Chondrocyte (in vitro differentiated cells): Measurements from ENCODE around the gene FGF5. TPM values are rescaled to one million over a fixed set of nuclear protein-coding genes. Genes with fewer than 3 reads are reported as not detected.
A peak's percentile ranks its signal among the peaks of the same experiment; 100 is the strongest.
"Not testable (repeated sequence)": the region's sequence is repeated elsewhere in the genome, so short reads cannot be mapped to it uniquely, and the experiment has no call there.

Experiments used
- DNase-seq: peaks from one replicate; pipeline ENCODE4 v3.0.0; 2021; ENCODE audit warnings: mixed read lengths, low spot score
- H3K27ac Mint-ChIP-seq: one replicate; pipeline ENCODE4 v1.8.0; 2021; ENCODE audit warnings: mild to moderate bottlenecking, moderate library complexity, mixed read lengths; ENCODE audit not compliant: unreplicated experiment
- H3K27me3 Mint-ChIP-seq: 2 replicates; pipeline ENCODE4 v1.8.0; 2021; ENCODE audit warnings: low read depth, mixed read lengths
- H3K36me3 Mint-ChIP-seq: 2 replicates; pipeline ENCODE4 v1.8.0; 2021; ENCODE audit warnings: low read depth, mixed read lengths
- H3K4me1 Mint-ChIP-seq: 2 replicates; pipeline ENCODE4 v1.8.0; 2021; ENCODE audit warnings: low read depth, mild to moderate bottlenecking, mixed read lengths
- H3K4me3 Mint-ChIP-seq: one replicate; pipeline ENCODE4 v1.8.0; 2021; ENCODE audit warnings: mild to moderate bottlenecking, moderate library complexity, mixed read lengths; ENCODE audit not compliant: unreplicated experiment
- H3K9me3 Mint-ChIP-seq: 2 replicates; pipeline ENCODE4 v1.8.0; 2021; ENCODE audit warnings: low read depth, mixed read lengths
- CTCF ChIP-seq: fragments of 200-600 bp; sonication (generic); IDR thresholded peaks from 2 replicates; pipeline ENCODE4 v1.5.0; 2021; ENCODE audit warnings: antibody characterized with exemption, mild to moderate bottlenecking, moderate library complexity
- total RNA-seq: library from RNA; stranded (reverse); gene quantifications from 3 replicates; pipeline ENCODE4 v1.2.1, GENCODE V29; 2021

The FGF5 gene
- total RNA-seq, 1 donor from 2014 or later = 4.5 TPM

GRCh38 chr4:80240976-80241375 is 25.5 kb upstream of the FGF5 start:
- no peaks in the 10 kb centered on the region for H3K9me3 Mint-ChIP-seq
- H3K4me1 Mint-ChIP-seq = peaks cover 15% of the 10 kb centered on the region
- H3K27me3 Mint-ChIP-seq = peaks cover 1% of the 10 kb centered on the region
- DNase-seq = no peak
- no peak overlapping the region for H3K4me3 Mint-ChIP-seq
- H3K27ac Mint-ChIP-seq = no peak overlapping the region
- no peak for TF ChIP-seq CTCF
- no peaks in the 10 kb centered on the region for H3K36me3 Mint-ChIP-seq

GRCh38 chr4:80243274-80244018 is 23.0 kb upstream of the FGF5 start:
- Mint-ChIP-seq H3K36me3 (no peaks in the 10 kb centered on the region), H3K4me3 (no peak overlapping the region), H3K4me1 (no peaks in the 10 kb centered on the region), H3K9me3 (no peaks in the 10 kb centered on the region), H3K27ac (no peak overlapping the region), H3K27me3 (peaks cover 1% of the 10 kb centered on the region)
- peak; percentile 38 for DNase-seq
- TF ChIP-seq CTCF = no peak

DNA sequence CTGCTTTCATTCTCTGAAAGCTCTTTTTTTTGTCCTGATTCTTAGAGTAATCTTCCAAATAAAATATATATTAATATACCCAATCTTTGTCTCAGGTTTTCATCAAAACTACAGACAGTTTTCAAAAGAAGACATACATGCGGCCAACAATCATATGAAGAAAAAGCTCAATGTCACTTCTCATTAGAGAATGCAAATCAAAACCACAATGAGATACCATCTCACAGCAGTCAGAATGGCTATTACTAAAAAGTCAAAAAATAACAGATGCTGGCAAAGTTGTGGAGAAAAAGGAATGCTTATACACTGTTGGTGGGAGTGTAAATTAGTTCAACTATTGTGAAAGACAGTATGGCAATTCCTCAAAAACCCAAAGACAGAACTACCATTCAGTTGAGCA is 19.0 kb upstream of the FGF5 start:
- not testable (repeated sequence) for H3K4me1 Mint-ChIP-seq, H3K9me3 Mint-ChIP-seq, H3K27me3 Mint-ChIP-seq, DNase-seq, H3K27ac Mint-ChIP-seq, H3K4me3 Mint-ChIP-seq, H3K36me3 Mint-ChIP-seq

GRCh38 chr4:80249144-80249543 is 17.3 kb upstream of the FGF5 start:
- no peak for TF ChIP-seq CTCF
- H3K4me3 Mint-ChIP-seq = no peak overlapping the region
- DNase-seq = no peak
- H3K36me3 Mint-ChIP-seq = no peaks in the 10 kb centered on the region
- peaks cover 10% of the 10 kb centered on the region for H3K4me1 Mint-ChIP-seq
- peaks cover under 1% of the 10 kb centered on the region for H3K27me3 Mint-ChIP-seq
- H3K9me3 Mint-ChIP-seq = no peaks in the 10 kb centered on the region
- H3K27ac Mint-ChIP-seq = no peak overlapping the region

GRCh38 chr4:80252427-80252826 is 14.0 kb upstream of the FGF5 start:
- H3K27ac Mint-ChIP-seq = no peak overlapping the region
- H3K4me1 Mint-ChIP-seq = peaks cover 10% of the 10 kb centered on the region
- no peaks in the 10 kb centered on the region for H3K36me3 Mint-ChIP-seq
- H3K27me3 Mint-ChIP-seq = peaks cover 7% of the 10 kb centered on the region
- no peak for DNase-seq
- H3K9me3 Mint-ChIP-seq = no peaks in the 10 kb centered on the region
- H3K4me3 Mint-ChIP-seq = no peak overlapping the region
- TF ChIP-seq CTCF = no peak

- Mint-ChIP-seq H3K9me3 (no peaks in the 10 kb centered on the region), H3K27me3 (peaks cover 9% of the 10 kb centered on the region), H3K27ac (no peak overlapping the region), H3K36me3 (no peaks in the 10 kb centered on the region), H3K4me1 (peaks cover 10% of the 10 kb centered on the region), H3K4me3 (no peak overlapping the region)
- TF ChIP-seq CTCF = no peak
- no peak for DNase-seq
Observed at GRCh38 chr4:80252953-80253352, 13.5 kb upstream of the FGF5 start.
